Measurements from ENCODE around the gene CDC23.
"Not testable (repeated sequence)": the region's sequence is repeated elsewhere in the genome, so short reads cannot be mapped to it uniquely, and the experiment has no call there.

Gene CDC23

GRCh38 chr5:138213161-138214029, at the start of gene CDC23:
TSS of gene CDC23 (minus strand) at chr5:138213323. CDS start at chr5:138213312, 11 bp downstream.
- in situ Hi-C loops (cut with MboI; ENCODE audit: low sequenced_read_pairs) = no loop called here

DNA sequence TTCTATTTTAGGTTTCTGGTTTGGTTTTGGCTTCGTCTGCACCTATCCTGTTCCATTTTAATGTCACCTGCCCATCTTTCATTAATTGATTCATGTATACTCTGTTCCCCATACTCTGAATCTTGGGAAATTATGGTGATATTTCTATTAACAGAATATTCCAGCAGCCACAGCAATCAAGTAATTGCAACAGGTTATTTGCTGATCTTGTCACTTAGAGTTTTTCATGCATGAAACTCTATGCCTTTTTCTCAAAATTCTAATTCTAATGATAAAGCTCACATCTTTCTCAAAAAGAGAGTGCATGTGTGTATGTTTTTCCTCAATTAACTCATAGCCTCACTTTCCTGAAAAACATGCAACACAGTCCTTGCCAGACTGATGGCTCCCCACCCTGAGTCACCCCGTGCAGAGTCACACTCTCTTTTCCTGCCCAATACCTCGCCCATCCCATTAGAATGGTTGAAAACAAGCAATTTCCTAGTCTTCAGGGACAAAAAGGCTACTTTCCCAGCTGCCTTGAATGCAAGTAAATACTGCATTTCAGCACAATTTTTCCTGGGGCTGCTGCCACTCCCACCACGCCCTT, 45.7 kb upstream of the CDC23 start:
- in situ Hi-C loops (cut with MboI; ENCODE audit: low sequenced_read_pairs) = no loop called here

GRCh38 chr5:138257583-138257982, 44.5 kb upstream of the CDC23 start:
- in situ Hi-C loops (cut with MboI; ENCODE audit: low sequenced_read_pairs) = no loop called here

DNA sequence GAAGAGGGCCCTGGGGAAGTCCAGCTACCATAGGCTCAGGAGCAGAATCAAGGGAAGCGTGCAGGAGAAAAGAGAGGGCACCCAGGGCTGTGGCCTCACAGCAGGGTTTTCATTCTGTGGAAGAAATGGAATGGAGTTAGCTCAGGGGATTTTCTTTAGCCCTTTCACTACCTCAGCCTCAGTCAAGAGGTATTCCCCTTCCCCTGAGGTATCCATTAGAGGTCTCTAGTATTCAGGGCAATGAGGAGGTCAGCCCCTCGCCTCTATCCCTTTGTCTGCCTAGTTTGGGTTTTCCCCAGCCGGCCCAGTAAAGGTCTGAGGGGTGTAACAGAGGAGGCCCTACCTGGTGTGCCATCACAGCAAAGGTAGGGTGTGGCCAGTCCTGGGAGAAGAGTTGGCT, 39.8 kb upstream of the CDC23 start:
- in situ Hi-C loops (cut with MboI; ENCODE audit: low sequenced_read_pairs) = no loop called here

- in situ Hi-C loops (cut with MboI; ENCODE audit: low sequenced_read_pairs) = not testable (repeated sequence)
These were observed 34.7 kb upstream of the CDC23 start for GRCh38 chr5:138247800-138248199.

DNA sequence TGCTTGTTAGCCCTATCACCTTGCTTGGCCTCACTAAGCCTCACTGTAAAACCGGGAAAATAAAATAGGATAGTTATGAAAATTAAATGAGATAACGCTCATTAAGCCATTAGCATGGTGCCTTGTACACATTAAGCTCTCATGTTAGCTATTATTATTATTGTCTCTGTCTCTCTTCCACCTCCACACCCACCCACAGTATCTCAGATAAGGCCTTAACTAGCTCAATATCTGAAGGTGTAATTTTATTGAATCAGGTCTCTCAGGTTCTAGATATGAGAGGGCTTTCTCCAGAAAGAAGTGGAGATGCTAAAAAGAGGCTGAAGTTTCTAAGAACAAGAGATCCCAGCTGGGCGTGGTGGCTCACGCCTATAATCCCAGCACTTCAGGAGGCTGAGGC, 33.7 kb upstream of the CDC23 start:
- in situ Hi-C loops (cut with MboI; ENCODE audit: low sequenced_read_pairs) = no loop called here

DNA sequence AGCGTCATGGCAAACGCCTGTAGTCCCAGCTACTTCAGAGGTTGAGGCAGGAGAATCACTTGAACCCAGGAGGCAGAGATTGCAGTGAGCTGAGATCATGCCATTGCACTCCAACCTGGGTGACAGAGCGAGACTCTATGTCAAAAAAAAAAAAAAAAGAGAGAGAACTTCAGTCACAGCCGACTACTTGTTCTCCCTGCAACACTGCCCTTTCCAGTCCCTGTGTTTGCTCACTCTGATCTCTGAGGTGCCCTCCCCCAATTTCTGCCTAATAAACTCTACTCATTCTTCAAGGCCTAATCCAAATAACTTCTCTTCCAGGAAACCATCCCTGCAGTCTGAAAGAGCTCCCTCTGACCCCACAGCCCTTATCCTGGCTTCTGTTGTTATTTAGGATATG, 33.2 kb upstream of the CDC23 start:
- in situ Hi-C loops (cut with MboI; ENCODE audit: low sequenced_read_pairs) = no loop called here

DNA sequence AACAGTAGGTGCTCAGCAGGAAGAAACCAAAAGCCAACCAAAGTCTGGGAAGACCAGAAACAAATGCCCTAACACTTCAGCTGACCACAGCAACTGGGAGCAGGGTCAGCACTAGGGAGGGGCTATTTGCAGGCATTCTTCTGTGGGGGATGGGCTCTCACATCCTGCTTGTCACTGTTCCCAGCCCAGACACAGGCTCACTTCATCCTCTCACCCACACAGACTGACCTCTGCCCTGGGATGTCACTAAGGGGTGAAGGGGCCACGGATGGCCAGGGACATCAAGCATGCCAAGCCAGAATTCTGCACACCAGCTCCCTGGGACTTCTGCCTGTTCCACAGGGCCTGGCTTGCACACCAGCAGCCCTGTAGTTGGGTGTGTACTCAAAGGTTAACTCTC, 32.6 kb upstream of the CDC23 start:
- in situ Hi-C loops (cut with MboI; ENCODE audit: low sequenced_read_pairs) = no loop called here

- in situ Hi-C loops (cut with MboI; ENCODE audit: low sequenced_read_pairs) = no loop called here
These were observed 30.7 kb upstream of the CDC23 start for GRCh38 chr5:138243794-138244193.

DNA sequence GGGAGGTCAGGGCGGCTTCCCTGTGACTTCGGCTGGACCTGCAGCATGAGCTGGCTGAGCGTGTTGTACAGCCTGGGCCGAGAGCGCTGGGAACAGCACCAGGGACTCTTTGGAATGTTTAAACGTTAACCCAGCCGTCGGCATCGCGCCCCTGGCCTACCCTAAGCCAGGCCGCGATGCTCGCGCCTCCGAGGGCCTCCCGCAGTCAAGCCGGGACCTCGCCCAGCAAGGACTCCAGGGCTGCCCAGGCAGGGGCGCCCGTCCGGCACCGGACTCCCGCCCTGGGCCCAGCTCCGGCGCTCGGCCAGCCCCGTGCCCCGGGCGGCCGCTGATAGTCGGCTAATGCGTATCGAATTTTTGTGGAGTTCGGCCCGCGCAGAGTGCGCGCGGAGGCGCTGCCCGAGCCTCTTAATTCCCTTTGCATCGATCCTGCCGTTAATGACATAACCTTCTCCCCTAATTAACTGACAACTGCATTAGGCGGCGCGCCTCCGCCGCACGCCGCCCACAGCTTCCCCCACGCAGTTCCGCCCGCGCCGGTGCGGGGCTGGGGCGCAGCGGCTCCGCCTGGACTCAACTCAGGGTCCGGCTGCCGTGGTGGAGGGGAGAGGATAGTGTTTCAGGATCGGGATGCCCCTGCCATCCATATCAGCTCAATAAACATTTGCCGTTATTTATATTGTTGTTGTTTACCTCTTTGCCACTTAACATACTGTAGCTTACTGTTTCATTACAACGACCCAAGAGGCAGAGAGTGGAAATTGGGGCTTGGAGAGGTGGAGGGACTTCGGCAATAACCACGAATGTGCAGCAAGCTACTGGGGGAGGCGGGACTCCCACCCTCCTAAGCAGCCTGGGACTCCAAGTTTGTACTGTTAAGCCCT, 28.8 kb upstream of the CDC23 start:
- in situ Hi-C loops (cut with MboI; ENCODE audit: low sequenced_read_pairs) = no loop called here

GRCh38 chr5:138240650-138241385, 27.7 kb upstream of the CDC23 start:
- in situ Hi-C loops (cut with MboI; ENCODE audit: low sequenced_read_pairs) = no loop called here

DNA sequence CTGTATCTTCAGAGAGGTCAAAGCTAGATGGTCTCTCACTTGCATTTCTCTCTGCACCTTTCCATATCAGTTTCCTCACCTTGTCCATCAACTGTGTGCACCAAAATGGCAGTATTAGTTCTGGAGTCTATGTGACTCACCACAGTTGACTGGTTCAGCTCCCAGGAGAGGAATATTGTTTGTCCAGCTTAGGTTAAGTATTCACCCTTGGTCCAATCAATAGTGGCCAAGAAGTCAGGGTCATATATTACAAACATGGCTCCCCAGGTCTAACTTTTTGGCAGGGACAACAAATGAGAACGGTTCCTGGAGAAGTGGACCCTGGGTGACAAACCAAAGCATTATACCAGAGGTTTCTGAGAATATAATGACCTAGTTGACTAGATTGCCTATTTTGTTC, 24.9 kb upstream of the CDC23 start:
- in situ Hi-C loops (cut with MboI; ENCODE audit: low sequenced_read_pairs) = no loop called here

DNA sequence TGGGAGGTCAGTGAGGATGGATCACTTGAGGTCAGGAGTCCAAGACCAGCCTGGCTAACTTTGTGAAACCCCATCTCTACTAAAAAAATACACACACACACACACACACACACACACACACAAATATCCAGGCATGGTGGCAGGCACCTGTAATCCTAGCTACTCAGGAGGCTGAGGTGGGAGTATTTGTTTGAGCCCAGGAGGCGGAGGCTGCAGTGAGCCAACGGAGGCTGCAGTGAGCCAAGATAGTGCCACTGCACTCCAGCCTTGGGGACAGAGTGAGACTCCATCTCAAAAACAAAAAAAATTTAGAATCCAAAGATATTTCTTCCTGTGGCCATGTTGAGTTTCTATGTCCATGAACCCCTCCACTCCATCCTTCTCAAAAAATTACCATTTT, 21.5 kb upstream of the CDC23 start:
- in situ Hi-C loops (cut with MboI; ENCODE audit: low sequenced_read_pairs) = no loop called here

DNA sequence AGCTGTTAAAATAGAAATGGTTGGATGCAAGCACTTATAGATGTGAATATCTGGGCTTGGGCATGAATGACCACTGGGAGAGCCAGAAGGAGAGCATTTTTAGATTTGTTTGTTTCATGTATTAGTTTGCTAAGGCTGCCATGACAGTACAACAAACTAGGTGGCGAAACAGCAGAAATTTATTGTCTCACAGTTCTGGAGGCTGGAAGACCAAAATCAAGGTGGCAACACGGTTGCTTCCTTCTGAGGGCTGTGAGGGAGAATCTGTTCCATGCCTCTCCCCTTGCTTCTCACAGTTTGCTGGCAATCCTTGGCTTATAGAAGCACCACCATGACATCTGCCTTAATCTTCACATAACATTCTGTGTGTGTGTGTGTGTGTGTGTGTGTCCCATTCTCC, 20.2 kb upstream of the CDC23 start:
- in situ Hi-C loops (cut with MboI; ENCODE audit: low sequenced_read_pairs) = no loop called here

- in situ Hi-C loops (cut with MboI; ENCODE audit: low sequenced_read_pairs) = no loop called here
These were observed 18.0 kb upstream of the CDC23 start for GRCh38 chr5:138230981-138231589.

DNA sequence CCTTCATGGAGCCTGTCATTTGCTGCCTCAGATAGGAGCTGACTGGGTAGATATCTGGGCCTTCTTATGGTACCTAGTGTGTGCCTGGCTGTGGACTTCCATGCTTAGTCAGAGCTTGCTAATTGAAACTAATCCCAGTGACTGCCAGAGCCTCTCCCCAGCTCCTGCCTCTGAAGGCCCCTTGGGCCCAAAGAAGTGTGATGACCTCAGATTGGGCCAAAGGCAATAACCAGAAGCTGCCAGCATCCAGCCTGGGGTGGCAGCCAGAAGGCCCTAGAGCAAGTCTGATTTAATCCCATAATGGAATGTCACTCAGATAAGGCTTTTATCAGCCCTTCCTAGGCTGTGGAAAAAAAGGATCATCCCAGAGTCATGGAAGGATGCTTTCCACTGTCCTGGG, 17.1 kb upstream of the CDC23 start:
- in situ Hi-C loops (cut with MboI; ENCODE audit: low sequenced_read_pairs) = no loop called here

DNA sequence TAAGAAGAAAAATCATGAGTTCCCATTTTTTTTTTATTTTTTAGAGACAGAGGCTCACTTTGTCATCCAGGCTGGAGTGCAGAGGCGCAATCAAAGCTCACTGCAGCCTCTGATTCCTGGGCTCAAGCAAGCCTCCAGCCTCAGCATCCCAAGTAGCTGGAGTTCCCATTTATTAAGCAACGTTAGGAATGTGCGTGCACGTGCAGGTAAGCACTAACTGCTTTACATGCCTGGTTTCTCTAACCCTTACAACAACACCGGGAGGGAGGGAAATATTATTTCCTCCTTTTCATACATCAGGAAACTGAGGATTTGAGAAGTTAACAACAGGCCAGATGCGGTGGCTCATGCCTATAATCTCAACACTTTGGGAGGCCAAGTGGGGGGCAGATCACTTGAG, 16.3 kb upstream of the CDC23 start:
- in situ Hi-C loops (cut with MboI; ENCODE audit: low sequenced_read_pairs) = no loop called here

DNA sequence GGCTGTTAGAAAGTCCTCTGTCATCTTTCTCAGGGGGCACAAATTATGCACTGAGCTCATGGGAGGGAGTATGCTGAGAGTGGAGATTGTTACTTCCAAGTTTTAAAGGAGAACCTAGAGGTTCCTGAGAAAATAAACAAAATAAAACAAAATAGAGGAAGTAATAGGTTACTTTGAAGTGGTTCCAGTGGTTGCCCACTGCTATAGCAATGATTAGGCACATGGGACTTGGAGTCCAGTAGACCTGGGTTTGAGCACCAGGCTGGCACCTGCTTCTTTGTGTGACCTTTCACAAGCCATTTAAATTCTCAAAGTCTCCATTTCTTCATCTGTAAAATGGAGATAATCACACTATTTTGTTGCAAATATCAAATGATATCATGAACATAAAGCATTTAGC, 13.8 kb upstream of the CDC23 start:
- in situ Hi-C loops (cut with MboI; ENCODE audit: low sequenced_read_pairs) = no loop called here

- in situ Hi-C loops (cut with MboI; ENCODE audit: low sequenced_read_pairs) = no loop called here
These were observed 11.6 kb upstream of the CDC23 start for GRCh38 chr5:138224712-138225111.

- in situ Hi-C loops (cut with MboI; ENCODE audit: low sequenced_read_pairs) = no loop called here
These were observed 10.4 kb upstream of the CDC23 start for GRCh38 chr5:138223532-138223931.

Data from HL-60/S4 treated with phorbol 12-myristate 13-acetate at 8.2 ng/mL for 4 days and 3 days (cell line).